Thyroid gland (tissue), 4 donors: Measurements from ENCODE around the gene RDM1. TPM values are rescaled to one million over a fixed set of nuclear protein-coding genes. Genes with fewer than 3 reads are reported as not detected.

Source experiments
- DNase-seq, 2 donors: peaks; one replicate each; pipeline ENCODE4 v3.0.0-alpha.2; 2019
- H3K27ac ChIP-seq, 3 donors: fragments of 200-600 bp; sonication (generic); 1 replicate in 2 of 3; 2 replicates in 1 of 3; pipeline ENCODE4 v1.5.1; 2016 to 2019; ENCODE audit warnings: mild to moderate bottlenecking in 1 of 3, moderate library complexity in 1 of 3
- H3K27me3 ChIP-seq: fragments of 200-600 bp; sonication (generic); one replicate; pipeline ENCODE4 v1.5.1; 2019
- H3K36me3 ChIP-seq, 2 donors: fragments of 200-600 bp; sonication (generic); one replicate each; pipeline ENCODE4 v1.5.1; 2016 to 2019
- H3K4me1 ChIP-seq, 2 donors: fragments of 200-600 bp; sonication (generic); one replicate each; pipeline ENCODE4 v1.5.1; 2017 to 2019
- H3K4me3 ChIP-seq, 3 donors: fragments of 200-600 bp; sonication (generic); replicated peaks in 1 of 3; 1 replicate in 2 of 3; 2 replicates in 1 of 3; pipeline ENCODE4 v1.5.1; 2016; ENCODE audit warnings: mild to moderate bottlenecking in 1 of 3
- H3K9me3 ChIP-seq: fragments of 200-600 bp; sonication (generic); one replicate; pipeline ENCODE4 v1.5.1; 2017
- CTCF ChIP-seq, 6 experiments: fragments of 200-600 bp in 3 of 6; fragments of 450-650 bp in 3 of 6; sonication (generic) in 3 of 6; IDR thresholded peaks; one replicate each; pipeline ENCODE4 v1.5.1; 2016 to 2019; ENCODE audit warnings: antibody characterized with exemption in 6 of 6, mild to moderate bottlenecking in 2 of 6, inconsistent platforms in 1 of 6, moderate library complexity in 1 of 6
- POLR2A ChIP-seq, 2 donors: fragments of 450-650 bp; IDR thresholded peaks; one replicate each; pipeline ENCODE4 v1.6.1; 2017; ENCODE audit warnings: antibody characterized with exemption in 2 of 2, mild to moderate bottlenecking in 2 of 2, moderate library complexity in 1 of 2
- WGBS, 2 donors: methylation state at CpG; one replicate each; pipeline ENCODE4 v1.1.5; 2017; 5-methylcytosine and 5-hydroxymethylcytosine counted together
- intact Hi-C: fragments of 100-400 bp; cut with DNase I; formaldehyde crosslinking; loops from one replicate; pipeline ENCODE4 v1.15.1; 2023
- total RNA-seq, 4 donors: library from RNA; depleted of rRNA; stranded (reverse); fragments of >200 nt; gene quantifications; one replicate each; pipeline ENCODE4 v1.2.3, GENCODE V29; 2016

Gene RDM1
- total RNA-seq, 4 donors from 2014 or later: 0.93 TPM; not detected in 3

GRCh38 chr17:35918665-35919064 lies 11.9 kb downstream of the RDM1 start:
- Histone ChIP-seq H3K27ac (no peak overlapping the region), H3K4me3 (no peak overlapping the region), H3K36me3 (no peaks in the 10 kb centered on the region), H3K27me3 (no peaks in the 10 kb centered on the region), H3K4me1 (no peaks in the 10 kb centered on the region), H3K9me3 (no peaks in the 10 kb centered on the region)
- TF ChIP-seq POLR2A (IDR thresholded peaks at IDR 0.05) (no peak), CTCF (IDR thresholded peaks at IDR 0.05) (no peak)
- intact Hi-C loops: no loop called here
- WGBS, 2 donors: 60 to 80% methylated on average over 3 of the region's 3 CpGs
- no peak for DNase-seq

GRCh38 chr17:35917519-35918213 lies 12.9 kb downstream of the RDM1 start:
- Histone ChIP-seq H3K27ac (no peak overlapping the region), H3K36me3 (no peaks in the 10 kb centered on the region), H3K4me1 (no peaks in the 10 kb centered on the region), H3K4me3 (no peak overlapping the region), H3K27me3 (no peaks in the 10 kb centered on the region), H3K9me3 (no peaks in the 10 kb centered on the region)
- TF ChIP-seq POLR2A (IDR thresholded peaks at IDR 0.05): no peak
- no peak for TF ChIP-seq CTCF (IDR thresholded peaks at IDR 0.05)
- 95 to 97% methylated on average over 29 of the region's 29 CpGs for WGBS, 2 donors
- intact Hi-C loops: no loop called here
- DNase-seq: no peak

- no peak for TF ChIP-seq CTCF (IDR thresholded peaks at IDR 0.05)
- TF ChIP-seq POLR2A (IDR thresholded peaks at IDR 0.05): no peak
- WGBS, 2 donors: 74 to 77% methylated on average over 3 of the region's 3 CpGs
- no peaks in the 10 kb centered on the region for H3K9me3 ChIP-seq
- no peak overlapping the region for H3K4me3 ChIP-seq
- H3K36me3 ChIP-seq: no peaks in the 10 kb centered on the region
- no peaks in the 10 kb centered on the region for H3K4me1 ChIP-seq
- H3K27ac ChIP-seq: no peak overlapping the region
- no peaks in the 10 kb centered on the region for H3K27me3 ChIP-seq
- no peak for DNase-seq
- intact Hi-C loops: no loop called here
Observed at GRCh38 chr17:35915153-35915964, 15.2 kb downstream of the RDM1 start.

GRCh38 chr17:35914354-35914753 lies 16.2 kb downstream of the RDM1 start:
- Histone ChIP-seq H3K36me3 (no peaks in the 10 kb centered on the region), H3K27ac (no peak overlapping the region), H3K4me1 (no peaks in the 10 kb centered on the region), H3K9me3 (no peaks in the 10 kb centered on the region), H3K27me3 (no peaks in the 10 kb centered on the region), H3K4me3 (no peak overlapping the region)
- 92% methylated on average over 1 of the region's 1 CpG; no CpG with 5 or more reads in 1 of the 2 donors for WGBS, 2 donors
- TF ChIP-seq CTCF (IDR thresholded peaks at IDR 0.05): no peak
- TF ChIP-seq POLR2A (IDR thresholded peaks at IDR 0.05): no peak
- DNase-seq: no peak
- intact Hi-C loops: no loop called here

- Histone ChIP-seq H3K4me3 (no peak overlapping the region), H3K4me1 (no peaks in the 10 kb centered on the region), H3K36me3 (no peaks in the 10 kb centered on the region), H3K27ac (no peak overlapping the region), H3K9me3 (no peaks in the 10 kb centered on the region), H3K27me3 (no peaks in the 10 kb centered on the region)
- intact Hi-C loops: no loop called here
- 92 to 93% methylated on average over 4 of the region's 4 CpGs for WGBS, 2 donors
- no peak for DNase-seq
- TF ChIP-seq CTCF (IDR thresholded peaks at IDR 0.05) (no peak), POLR2A (IDR thresholded peaks at IDR 0.05) (no peak)
Observed at GRCh38 chr17:35913609-35914008, 17.0 kb downstream of the RDM1 start.
